GM21367 (cell line): ENCODE measurements around the gene SLC30A4.
A peak's percentile ranks its signal among the peaks of the same experiment; 100 is the strongest.

Source experiments
- ATAC-seq: cut with Tn5 transposase; IDR thresholded peaks from one replicate; pipeline ENCODE4 v1.9.1; 2021; ENCODE audit not compliant: unreplicated experiment

Gene SLC30A4

GRCh38 chr15:45454814-45455213 lies 67.7 kb downstream of the SLC30A4 start:
- ATAC-seq = no peak

GRCh38 chr15:45451265-45451664 lies 71.3 kb downstream of the SLC30A4 start:
- ATAC-seq = no peak

- no peak for ATAC-seq
Observed at GRCh38 chr15:45449916-45450867, 72.4 kb downstream of the SLC30A4 start.

DNA sequence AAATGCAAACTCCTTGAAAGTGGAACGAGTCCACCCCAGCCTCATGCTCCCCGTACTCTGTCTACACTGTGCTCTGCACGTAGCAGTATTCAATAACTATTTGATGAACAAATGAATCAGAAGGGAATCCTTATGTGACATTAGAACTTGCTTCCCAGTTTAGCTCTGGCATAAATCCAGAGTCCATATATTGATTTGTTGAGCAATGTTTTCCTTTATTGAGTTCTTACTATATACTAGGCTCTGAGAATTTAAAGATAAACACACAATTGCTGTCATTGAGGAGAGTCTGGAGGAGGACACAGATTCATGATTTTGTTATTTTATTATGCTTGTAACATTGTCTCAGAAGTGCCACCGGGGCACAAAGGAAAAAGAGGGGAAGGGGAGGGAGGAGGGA lies 73.2 kb downstream of the SLC30A4 start:
- no peak for ATAC-seq

GRCh38 chr15:45448066-45448915 lies 74.3 kb downstream of the SLC30A4 start:
- no peak for ATAC-seq

DNA sequence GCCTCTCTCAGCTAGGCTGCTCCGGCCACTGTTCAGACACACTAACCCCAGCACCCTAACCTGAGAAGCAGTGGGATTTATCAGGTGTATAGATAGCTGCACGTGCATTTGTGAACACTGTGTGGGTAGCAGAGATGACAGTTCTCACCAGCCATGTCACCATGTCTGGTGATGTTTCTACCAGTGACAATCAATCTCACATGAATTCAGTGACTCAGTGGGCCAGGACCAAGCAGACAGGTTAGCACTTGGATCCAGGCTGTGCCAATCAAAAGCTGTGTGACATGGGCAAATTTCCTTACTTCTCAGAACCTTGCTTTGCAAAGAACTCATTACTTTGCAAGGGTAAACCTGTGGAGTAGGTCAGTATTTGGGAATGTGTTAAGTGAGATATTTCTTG lies 78.9 kb downstream of the SLC30A4 start:
- no peak for ATAC-seq

DNA sequence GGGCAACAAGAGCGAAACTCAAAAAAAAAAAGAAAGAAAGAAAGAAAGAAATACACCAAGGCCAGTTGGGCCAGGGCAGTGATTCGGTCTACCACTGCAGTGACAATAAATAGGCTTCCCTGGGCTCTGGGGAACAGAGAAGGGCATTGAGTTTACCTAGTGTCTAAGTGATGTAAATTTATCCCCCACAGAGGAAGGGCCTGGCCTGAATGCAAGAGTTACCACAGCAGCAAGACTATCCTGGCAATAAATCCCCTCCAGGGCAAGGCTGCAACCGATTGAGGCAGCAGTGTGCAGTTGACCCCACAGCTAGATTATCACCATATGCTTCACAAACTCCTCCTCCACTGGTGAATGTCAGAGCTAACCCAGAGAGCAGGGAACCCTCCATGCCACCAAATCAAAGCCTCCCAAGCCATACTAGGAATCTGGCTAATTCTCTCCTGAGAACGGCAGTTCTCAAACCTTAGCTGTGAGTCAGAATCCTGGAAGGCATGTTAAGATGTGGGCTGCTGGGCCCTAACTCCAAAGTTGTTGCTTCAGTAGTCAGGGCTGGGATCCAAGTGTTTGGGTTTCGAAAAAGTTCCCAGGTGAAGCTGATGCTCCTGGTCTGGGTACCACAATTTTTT lies 79.9 kb downstream of the SLC30A4 start:
- no peak for ATAC-seq

- ATAC-seq = no peak
Observed at GRCh38 chr15:45441686-45442085, 80.9 kb downstream of the SLC30A4 start.

DNA sequence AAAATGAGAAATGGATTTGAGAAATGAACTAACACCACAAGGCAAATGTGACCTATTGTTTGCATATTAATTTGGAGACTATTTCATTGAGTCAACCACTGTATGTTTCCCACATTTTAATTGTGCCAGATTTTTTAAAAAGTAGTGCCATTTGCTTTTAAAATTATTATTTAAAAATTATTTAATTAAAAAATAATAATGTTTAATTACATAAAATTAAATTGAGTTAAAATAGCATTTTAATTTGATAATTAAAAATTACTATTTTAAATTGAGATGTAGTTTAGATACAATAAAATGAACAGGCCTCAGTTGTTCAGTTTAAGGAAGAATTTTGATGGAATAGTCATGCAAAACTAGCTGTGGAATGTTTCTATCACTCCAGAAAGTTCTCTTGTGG lies 81.5 kb downstream of the SLC30A4 start:
- no peak for ATAC-seq

- ATAC-seq = no peak
Observed at GRCh38 chr15:45439521-45440260, 82.9 kb downstream of the SLC30A4 start.

DNA sequence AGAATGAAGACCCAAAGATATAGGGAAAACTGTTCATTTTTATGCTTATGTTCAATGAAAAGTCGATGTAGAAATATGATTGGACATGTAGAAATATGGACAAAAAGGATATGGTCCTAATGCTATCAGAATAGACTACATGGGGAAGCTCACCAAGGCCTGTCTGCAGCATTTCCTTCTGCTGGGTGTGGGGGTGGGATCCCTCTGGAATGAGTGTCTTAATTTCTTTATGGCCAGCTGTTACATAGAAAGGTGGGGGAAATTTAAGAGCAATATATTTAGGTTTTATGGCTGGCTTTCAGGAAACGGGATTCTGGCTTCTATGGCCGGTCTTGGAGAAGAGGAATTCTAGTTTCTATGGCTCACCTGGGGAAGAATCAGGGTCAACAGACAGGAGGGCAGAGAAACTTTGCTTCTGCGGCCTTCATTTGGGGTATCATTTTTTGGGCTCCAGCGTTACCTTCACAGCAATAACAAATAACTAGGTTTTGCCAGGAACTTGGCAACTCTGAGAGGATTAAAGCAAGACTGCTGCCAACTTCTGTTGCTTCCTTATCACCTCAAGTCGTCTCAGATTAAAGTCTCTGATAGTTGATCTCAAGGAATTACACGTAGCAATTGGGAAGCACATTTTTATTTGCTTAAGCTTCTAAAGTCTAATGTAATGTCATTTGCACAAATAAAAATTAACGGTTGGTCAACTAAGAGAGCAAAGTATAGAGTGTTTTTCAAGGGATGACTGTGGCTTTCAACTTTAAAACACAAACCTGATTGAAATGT lies 87.2 kb downstream of the SLC30A4 start:
- ATAC-seq = no peak

DNA sequence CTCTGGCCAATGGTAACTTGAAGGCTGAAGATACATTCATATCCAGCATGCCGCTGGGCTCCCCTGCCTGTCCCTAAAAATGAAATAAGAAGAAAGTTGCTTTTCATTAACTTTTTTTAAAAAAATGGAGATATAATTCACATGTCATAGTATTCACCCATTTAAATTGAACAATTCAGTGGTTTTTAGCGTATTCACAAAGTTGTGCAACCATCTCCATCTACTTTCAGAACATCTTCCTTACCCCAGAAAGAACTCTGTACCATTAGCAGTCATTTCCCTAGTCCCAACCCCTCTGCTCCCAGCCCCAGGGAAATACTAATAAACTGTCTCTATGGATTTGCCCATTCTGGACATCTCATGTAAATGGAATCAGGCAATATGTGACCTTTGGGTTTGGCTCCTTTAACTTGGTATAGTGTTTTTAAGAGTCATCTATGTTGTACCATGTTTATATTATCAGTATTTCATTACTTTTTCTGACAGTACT lies 88.4 kb downstream of the SLC30A4 start:
- no peak for ATAC-seq

- no peak for ATAC-seq
Observed at GRCh38 chr15:45431511-45431910, 91.0 kb downstream of the SLC30A4 start.

- peak; percentile 72 for ATAC-seq
Observed at GRCh38 chr15:45429941-45430792, 92.4 kb downstream of the SLC30A4 start.
